RWPE2 (cell line): ENCODE data around the gene MDM4.

Experiments
- ATAC-seq: fragments of 200-7000 bp; cut with Tn5 transposase; 3 replicates; pipeline ENCODE4 v1.9.1; 2021; ENCODE audit warnings: low read depth
- DNase-seq: peaks from one replicate; pipeline ENCODE4 v3.0.0-alpha.2; 2020; ENCODE audit warnings: low spot score
- H3K27ac ChIP-seq: fragments of 450-650 bp; 2 replicates; pipeline ENCODE4 v1.5.1; 2017; ENCODE audit warnings: mild to moderate bottlenecking; ENCODE audit not compliant: poor library complexity, severe bottlenecking
- H3K27me3 ChIP-seq: fragments of 250-450 bp; sonication (Bioruptor Pico); 2 replicates; pipeline ENCODE4 v1.5.1; 2021; ENCODE audit warnings: mild to moderate bottlenecking, moderate library complexity; ENCODE audit not compliant: insufficient read depth, poor library complexity, severe bottlenecking
- H3K36me3 ChIP-seq: fragments of 250-450 bp; sonication (Bioruptor Pico); 2 replicates; pipeline ENCODE4 v1.5.1; 2020; ENCODE audit warnings: low read depth, mild to moderate bottlenecking, moderate library complexity
- H3K4me1 ChIP-seq: fragments of 250-450 bp; sonication (Bioruptor Pico); 2 replicates; pipeline ENCODE4 v1.5.1; 2021; ENCODE audit warnings: mild to moderate bottlenecking, moderate library complexity; ENCODE audit not compliant: insufficient read depth, poor library complexity, severe bottlenecking
- H3K4me3 ChIP-seq: fragments of 250-450 bp; sonication (Bioruptor Pico); 2 replicates; pipeline ENCODE4 v1.5.1; 2021; ENCODE audit warnings: mild to moderate bottlenecking, moderate library complexity; ENCODE audit not compliant: severe bottlenecking
- H3K9me3 ChIP-seq: fragments of 250-450 bp; sonication (Bioruptor Pico); 2 replicates; pipeline ENCODE4 v1.5.1; 2021; ENCODE audit warnings: mild to moderate bottlenecking, moderate library complexity; ENCODE audit not compliant: severe bottlenecking
- CTCF ChIP-seq: fragments of 450-650 bp; IDR thresholded peaks from one replicate; pipeline ENCODE4 v1.5.1; 2017; ENCODE audit warnings: mild to moderate bottlenecking, moderate library complexity; ENCODE audit not compliant: poor library complexity, severe bottlenecking

Gene MDM4

GRCh38 chr1:204506201-204506968 lies 9.8 kb upstream of the MDM4 start:
- Histone ChIP-seq H3K27ac (peak overlapping the region; percentile 49), H3K9me3 (no peaks in the 10 kb centered on the region), H3K4me3 (peak overlapping the region; percentile 40), H3K27me3 (no peaks in the 10 kb centered on the region), H3K36me3 (no peaks in the 10 kb centered on the region), H3K4me1 (no peaks in the 10 kb centered on the region)
- no peak for DNase-seq
- TF ChIP-seq CTCF: no peak
- peak; percentile 81 for ATAC-seq

DNA sequence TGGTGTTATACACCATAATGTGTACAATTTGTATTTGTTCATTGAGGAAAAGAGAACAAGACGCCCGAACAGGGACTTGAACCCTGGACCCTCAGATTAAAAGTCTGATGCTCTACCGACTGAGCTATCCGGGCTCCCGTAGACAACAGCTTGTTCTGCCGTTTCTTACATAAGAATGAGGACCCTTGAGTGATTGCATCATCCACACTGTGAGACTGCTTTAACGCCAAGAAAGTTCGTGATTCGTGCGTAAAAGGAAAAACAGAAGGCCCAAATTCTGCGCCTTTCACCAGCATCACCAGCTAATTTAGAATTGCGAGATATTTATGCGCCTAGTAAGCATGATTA lies 9.3 kb upstream of the MDM4 start:
- no peaks in the 10 kb centered on the region for H3K36me3 ChIP-seq
- H3K27me3 ChIP-seq: no peaks in the 10 kb centered on the region
- no peak for DNase-seq
- H3K27ac ChIP-seq: peak overlapping the region; percentile 49
- H3K4me1 ChIP-seq: no peaks in the 10 kb centered on the region
- no peaks in the 10 kb centered on the region for H3K9me3 ChIP-seq
- peak overlapping the region; percentile 40 for H3K4me3 ChIP-seq
- TF ChIP-seq CTCF: no peak
- peak; percentile 78 for ATAC-seq

DNA sequence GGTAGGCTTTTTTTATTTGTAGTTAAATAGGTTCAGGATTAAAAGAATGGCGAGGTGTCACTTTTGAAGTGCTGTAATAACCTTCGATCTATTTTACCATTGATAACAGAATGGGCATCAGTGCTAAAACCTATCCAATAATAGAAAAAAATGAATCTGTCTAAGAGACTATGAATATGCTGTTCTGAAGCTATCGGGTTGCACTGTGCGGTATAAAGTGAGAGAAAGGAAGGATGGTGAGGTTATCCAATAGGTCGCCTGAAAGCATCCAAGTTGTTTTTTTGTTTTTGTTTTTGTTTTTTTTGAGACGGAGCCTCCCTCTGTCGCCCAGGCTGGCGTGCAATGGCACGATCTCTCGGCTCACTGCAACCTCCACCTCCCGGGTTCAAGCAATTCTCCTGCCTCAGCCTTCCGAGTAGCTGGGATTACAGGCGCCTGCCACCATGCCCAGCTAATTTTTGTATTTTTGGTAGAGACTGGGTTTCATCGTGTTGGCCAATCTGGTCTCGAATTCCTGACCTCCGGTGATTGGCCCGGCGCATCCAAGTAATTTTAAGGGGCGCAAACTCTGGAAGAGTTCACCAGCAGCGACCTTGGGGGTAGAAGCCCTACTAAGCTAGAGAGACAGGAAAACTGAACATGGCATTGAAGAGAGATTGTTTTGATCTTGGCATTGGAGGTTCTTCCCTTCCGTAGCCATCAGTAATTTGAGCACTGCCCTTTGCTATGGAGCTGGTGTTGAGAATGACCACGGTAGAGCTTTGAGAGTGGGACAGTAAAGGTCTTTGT lies 8.7 kb upstream of the MDM4 start:
- no peak for DNase-seq
- Histone ChIP-seq H3K4me3 (peak overlapping the region; percentile 40), H3K4me1 (no peaks in the 10 kb centered on the region), H3K27me3 (no peaks in the 10 kb centered on the region), H3K9me3 (no peaks in the 10 kb centered on the region), H3K36me3 (no peaks in the 10 kb centered on the region), H3K27ac (peak overlapping the region; percentile 49)
- ATAC-seq: peak; percentile 40
- TF ChIP-seq CTCF: no peak

- H3K4me1 ChIP-seq: no peaks in the 10 kb centered on the region
- ATAC-seq: no peak
These were observed 7.0 kb upstream of the MDM4 start for GRCh38 chr1:204509186-204509635.

More at GRCh38 chr1:204509186-204509635, 7.0 kb upstream of the MDM4 start:
- DNase-seq: no peak
- no peaks in the 10 kb centered on the region for H3K36me3 ChIP-seq
- no peaks in the 10 kb centered on the region for H3K27me3 ChIP-seq
- no peak overlapping the region for H3K27ac ChIP-seq
- TF ChIP-seq CTCF: no peak
- H3K9me3 ChIP-seq: no peaks in the 10 kb centered on the region
- no peak overlapping the region for H3K4me3 ChIP-seq
